ENCODE data around the gene SFRP2.

Gene SFRP2

GRCh38 chr4:153831245-153831644 lies 42.4 kb upstream of the SFRP2 start:
- peaks cover 13% of the 10 kb centered on the region for H3K27me3 ChIP-seq
- no peaks in the 10 kb centered on the region for H3K4me1 ChIP-seq (ENCODE audit: control insufficient read depth in 1 of 2, insufficient read depth in 1 of 2, low read depth in 1 of 2, low read length in 1 of 2)
- H3K36me3 ChIP-seq: no peaks in the 10 kb centered on the region
- no peaks in the 10 kb centered on the region for H3K9me3 ChIP-seq
- no peak overlapping the region for H3K27ac ChIP-seq
- no peak for TF ChIP-seq CTCF (IDR thresholded peaks at IDR 0.05)
- H3K4me3 ChIP-seq (ENCODE audit: low read depth in 1 of 2, low read length in 1 of 2): no peak overlapping the region

GRCh38 chr4:153825691-153826090 lies 36.8 kb upstream of the SFRP2 start:
- no peaks in the 10 kb centered on the region for H3K4me1 ChIP-seq (ENCODE audit: control insufficient read depth in 1 of 2, insufficient read depth in 1 of 2, low read depth in 1 of 2, low read length in 1 of 2)
- no peak overlapping the region for H3K27ac ChIP-seq
- H3K36me3 ChIP-seq: no peaks in the 10 kb centered on the region
- H3K9me3 ChIP-seq: no peaks in the 10 kb centered on the region
- no peak overlapping the region for H3K4me3 ChIP-seq (ENCODE audit: low read depth in 1 of 2, low read length in 1 of 2)
- H3K27me3 ChIP-seq: peaks cover 5% of the 10 kb centered on the region
- TF ChIP-seq CTCF (IDR thresholded peaks at IDR 0.05): no peak

- H3K27ac ChIP-seq: no peak overlapping the region
- no peak for TF ChIP-seq CTCF (IDR thresholded peaks at IDR 0.05)
- H3K9me3 ChIP-seq: no peaks in the 10 kb centered on the region
- no peaks in the 10 kb centered on the region for H3K4me1 ChIP-seq (ENCODE audit: control insufficient read depth in 1 of 2, insufficient read depth in 1 of 2, low read depth in 1 of 2, low read length in 1 of 2)
- H3K4me3 ChIP-seq (ENCODE audit: low read depth in 1 of 2, low read length in 1 of 2): no peak overlapping the region
- H3K36me3 ChIP-seq: no peaks in the 10 kb centered on the region
- H3K27me3 ChIP-seq: no peaks in the 10 kb centered on the region
Measured at GRCh38 chr4:153825126-153825525, 36.2 kb upstream of the SFRP2 start.

GRCh38 chr4:153824501-153824900 lies 35.6 kb upstream of the SFRP2 start:
- Histone ChIP-seq H3K9me3 (no peaks in the 10 kb centered on the region), H3K27me3 (no peaks in the 10 kb centered on the region), H3K4me3 (ENCODE audit: low read depth in 1 of 2, low read length in 1 of 2) (no peak overlapping the region), H3K27ac (no peak overlapping the region), H3K36me3 (no peaks in the 10 kb centered on the region), H3K4me1 (ENCODE audit: control insufficient read depth in 1 of 2, insufficient read depth in 1 of 2, low read depth in 1 of 2, low read length in 1 of 2) (no peaks in the 10 kb centered on the region)
- TF ChIP-seq CTCF (IDR thresholded peaks at IDR 0.05): no peak

GRCh38 chr4:153823483-153823882 lies 34.6 kb upstream of the SFRP2 start:
- Histone ChIP-seq H3K4me3 (ENCODE audit: low read depth in 1 of 2, low read length in 1 of 2) (no peak overlapping the region), H3K27ac (no peak overlapping the region), H3K36me3 (no peaks in the 10 kb centered on the region), H3K27me3 (no peaks in the 10 kb centered on the region), H3K4me1 (ENCODE audit: control insufficient read depth in 1 of 2, insufficient read depth in 1 of 2, low read depth in 1 of 2, low read length in 1 of 2) (no peaks in the 10 kb centered on the region), H3K9me3 (no peaks in the 10 kb centered on the region)
- no peak for TF ChIP-seq CTCF (IDR thresholded peaks at IDR 0.05)

GRCh38 chr4:153822316-153822715 lies 33.4 kb upstream of the SFRP2 start:
- Histone ChIP-seq H3K4me3 (ENCODE audit: low read depth in 1 of 2, low read length in 1 of 2) (no peak overlapping the region), H3K27me3 (peaks cover 7% of the 10 kb centered on the region), H3K27ac (no peak overlapping the region), H3K9me3 (no peaks in the 10 kb centered on the region), H3K4me1 (ENCODE audit: control insufficient read depth in 1 of 2, insufficient read depth in 1 of 2, low read depth in 1 of 2, low read length in 1 of 2) (no peaks in the 10 kb centered on the region), H3K36me3 (no peaks in the 10 kb centered on the region)
- no peak for TF ChIP-seq CTCF (IDR thresholded peaks at IDR 0.05)
